AG20443 (cell line): ENCODE results near the gene DAO.

ENCODE experiments used
- DNase-seq: peaks from one replicate; pipeline ENCODE4 v3.0.0; 2012; ENCODE audit warnings: low spot score, mixed read lengths

DAO gene

GRCh38 chr12:108921946-108922345 is 42.1 kb downstream of the DAO start:
- no peak for DNase-seq

- no peak for DNase-seq
Observed at GRCh38 chr12:108922918-108923317, 43.0 kb downstream of the DAO start.

DNA sequence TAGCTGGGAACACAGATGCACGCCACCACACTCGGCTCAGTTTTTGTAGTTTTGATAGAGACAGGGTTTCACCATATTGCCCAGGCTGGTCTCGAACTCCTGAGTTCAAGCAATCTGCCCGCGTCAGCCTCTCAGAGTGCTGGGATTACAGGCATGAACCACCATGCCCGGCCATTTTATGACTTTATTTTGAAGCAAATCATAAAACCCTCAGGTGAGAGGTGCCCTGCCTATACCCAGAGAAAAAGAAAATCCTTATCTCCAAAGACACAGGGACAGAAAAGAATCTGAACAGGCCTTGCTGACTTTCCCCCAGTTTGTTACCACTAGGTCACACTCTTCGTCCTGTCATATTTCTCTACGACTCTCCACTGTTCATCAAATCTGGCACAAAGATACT is 48.8 kb downstream of the DAO start:
- DNase-seq = no peak

DNA sequence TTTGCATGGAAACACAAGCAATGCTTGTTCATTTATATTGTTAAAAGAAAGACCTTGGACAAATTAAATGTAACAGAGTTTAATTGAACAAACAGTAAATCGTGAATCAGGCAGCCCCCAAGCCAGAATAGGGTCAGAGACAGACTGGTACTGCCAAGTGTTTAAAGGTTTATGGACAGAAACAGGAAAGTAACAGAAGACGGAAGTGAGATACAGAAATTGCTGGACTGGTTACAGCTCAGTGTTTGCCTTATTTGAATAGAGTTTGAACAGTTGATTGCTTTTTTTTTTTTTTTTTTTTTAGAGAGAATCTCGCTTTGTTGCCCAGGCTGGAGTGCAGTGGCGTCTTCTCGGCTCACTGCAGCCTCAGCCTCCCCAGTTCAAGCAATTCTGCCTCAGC is 50.3 kb downstream of the DAO start:
- no peak for DNase-seq

- no peak for DNase-seq
Observed at GRCh38 chr12:108930756-108931155, 50.9 kb downstream of the DAO start.

- no peak for DNase-seq
Observed at GRCh38 chr12:108933949-108934348, 54.1 kb downstream of the DAO start.

- DNase-seq = no peak
Observed at GRCh38 chr12:108935159-108935763, 55.4 kb downstream of the DAO start.

GRCh38 chr12:108938247-108938924 is 58.5 kb downstream of the DAO start:
- no peak for DNase-seq

- peak; percentile 20 for DNase-seq
Observed at GRCh38 chr12:108939594-108939993, 59.7 kb downstream of the DAO start.

DNA sequence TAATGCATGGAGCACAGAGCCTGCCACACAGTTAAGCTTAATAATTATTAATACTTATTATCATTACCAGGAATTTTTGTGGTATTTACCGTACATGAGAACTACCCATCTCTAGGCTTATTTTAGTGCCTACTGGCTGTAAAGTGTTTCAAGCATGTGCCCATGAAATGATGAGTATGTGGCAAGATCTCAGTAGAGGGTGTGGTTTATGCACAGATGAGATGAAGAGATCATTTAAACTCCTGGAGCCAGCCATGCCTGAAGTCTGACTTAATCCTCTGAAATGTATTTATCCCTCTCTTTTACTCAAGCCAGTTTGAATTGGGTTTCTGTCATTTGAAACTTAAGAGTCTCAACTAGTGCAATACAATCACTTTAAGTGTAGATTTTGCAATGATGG is 60.2 kb downstream of the DAO start:
- no peak for DNase-seq

DNA sequence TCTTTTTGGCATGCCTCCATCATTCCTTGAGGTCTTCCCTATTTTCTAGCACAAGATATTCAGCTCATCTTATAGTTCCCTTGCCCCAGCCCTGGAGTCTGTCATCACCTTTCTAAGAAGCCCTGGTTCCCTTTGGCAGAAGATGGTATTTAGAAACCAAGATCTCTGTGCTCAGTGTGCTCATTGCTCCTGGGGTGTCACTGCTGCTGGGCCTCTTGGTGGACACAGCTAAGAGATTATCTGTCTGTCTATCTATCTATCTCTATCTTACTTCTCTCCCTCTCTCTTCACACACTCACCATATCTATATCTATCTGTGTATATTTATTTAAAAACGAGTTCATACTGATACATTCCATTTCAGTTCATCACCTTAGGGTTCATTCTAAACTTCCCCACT is 67.2 kb downstream of the DAO start:
- DNase-seq = no peak

GRCh38 chr12:108948367-108948766 is 68.5 kb downstream of the DAO start:
- DNase-seq = no peak

GRCh38 chr12:108949976-108950375 is 70.1 kb downstream of the DAO start:
- DNase-seq = no peak
